Measurements from ENCODE around the gene ORC6.

DNA sequence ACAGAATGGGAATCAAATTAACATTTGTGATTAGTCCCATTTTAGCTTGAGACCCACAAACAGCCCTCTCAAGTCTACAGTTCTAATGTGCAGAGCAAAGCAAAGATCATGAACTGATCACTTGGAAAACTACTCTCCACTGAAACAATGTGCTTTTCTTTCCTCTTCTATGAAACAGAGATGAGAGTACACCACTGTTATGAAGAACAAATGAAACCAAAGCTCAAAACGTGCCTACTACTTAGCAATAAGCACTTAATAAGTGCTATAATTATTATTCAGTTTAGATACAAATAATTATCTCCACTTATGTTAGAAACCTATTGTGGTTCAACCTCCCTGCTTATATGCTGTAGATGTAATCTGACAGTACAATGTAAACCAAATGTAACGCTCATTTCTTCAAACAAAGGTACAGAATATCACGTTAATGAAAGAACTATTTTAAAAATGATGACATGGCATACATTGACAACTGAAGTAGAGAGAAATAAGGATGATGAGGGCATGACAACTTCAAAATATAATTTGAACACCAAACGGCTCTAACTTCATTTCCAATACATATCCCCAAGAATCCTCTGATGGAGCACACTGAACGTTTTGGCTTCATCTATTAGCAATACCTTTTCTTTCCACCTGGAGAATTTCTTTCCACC is 2.5 kb upstream of the ORC6 start:
- TF ChIP-seq EZH2 (IDR thresholded peaks at IDR 0.05; ENCODE audit: borderline replicate concordance, low read length), result no peak
- TF ChIP-seq, protein P1, sequence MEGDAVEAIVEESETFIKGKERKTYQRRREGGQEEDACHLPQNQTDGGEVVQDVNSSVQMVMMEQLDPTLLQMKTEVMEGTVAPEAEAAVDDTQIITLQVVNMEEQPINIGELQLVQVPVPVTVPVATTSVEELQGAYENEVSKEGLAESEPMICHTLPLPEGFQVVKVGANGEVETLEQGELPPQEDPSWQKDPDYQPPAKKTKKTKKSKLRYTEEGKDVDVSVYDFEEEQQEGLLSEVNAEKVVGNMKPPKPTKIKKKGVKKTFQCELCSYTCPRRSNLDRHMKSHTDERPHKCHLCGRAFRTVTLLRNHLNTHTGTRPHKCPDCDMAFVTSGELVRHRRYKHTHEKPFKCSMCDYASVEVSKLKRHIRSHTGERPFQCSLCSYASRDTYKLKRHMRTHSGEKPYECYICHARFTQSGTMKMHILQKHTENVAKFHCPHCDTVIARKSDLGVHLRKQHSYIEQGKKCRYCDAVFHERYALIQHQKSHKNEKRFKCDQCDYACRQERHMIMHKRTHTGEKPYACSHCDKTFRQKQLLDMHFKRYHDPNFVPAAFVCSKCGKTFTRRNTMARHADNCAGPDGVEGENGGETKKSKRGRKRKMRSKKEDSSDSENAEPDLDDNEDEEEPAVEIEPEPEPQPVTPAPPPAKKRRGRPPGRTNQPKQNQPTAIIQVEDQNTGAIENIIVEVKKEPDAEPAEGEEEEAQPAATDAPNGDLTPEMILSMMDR (IDR thresholded peaks at IDR 0.05; ENCODE audit: low read length), result no peak

Data from OCI-LY1 (cell line).